Measurements from ENCODE around the gene OSBPL5.
A peak's percentile ranks its signal among the peaks of the same experiment; 100 is the strongest.

Gene OSBPL5

DNA sequence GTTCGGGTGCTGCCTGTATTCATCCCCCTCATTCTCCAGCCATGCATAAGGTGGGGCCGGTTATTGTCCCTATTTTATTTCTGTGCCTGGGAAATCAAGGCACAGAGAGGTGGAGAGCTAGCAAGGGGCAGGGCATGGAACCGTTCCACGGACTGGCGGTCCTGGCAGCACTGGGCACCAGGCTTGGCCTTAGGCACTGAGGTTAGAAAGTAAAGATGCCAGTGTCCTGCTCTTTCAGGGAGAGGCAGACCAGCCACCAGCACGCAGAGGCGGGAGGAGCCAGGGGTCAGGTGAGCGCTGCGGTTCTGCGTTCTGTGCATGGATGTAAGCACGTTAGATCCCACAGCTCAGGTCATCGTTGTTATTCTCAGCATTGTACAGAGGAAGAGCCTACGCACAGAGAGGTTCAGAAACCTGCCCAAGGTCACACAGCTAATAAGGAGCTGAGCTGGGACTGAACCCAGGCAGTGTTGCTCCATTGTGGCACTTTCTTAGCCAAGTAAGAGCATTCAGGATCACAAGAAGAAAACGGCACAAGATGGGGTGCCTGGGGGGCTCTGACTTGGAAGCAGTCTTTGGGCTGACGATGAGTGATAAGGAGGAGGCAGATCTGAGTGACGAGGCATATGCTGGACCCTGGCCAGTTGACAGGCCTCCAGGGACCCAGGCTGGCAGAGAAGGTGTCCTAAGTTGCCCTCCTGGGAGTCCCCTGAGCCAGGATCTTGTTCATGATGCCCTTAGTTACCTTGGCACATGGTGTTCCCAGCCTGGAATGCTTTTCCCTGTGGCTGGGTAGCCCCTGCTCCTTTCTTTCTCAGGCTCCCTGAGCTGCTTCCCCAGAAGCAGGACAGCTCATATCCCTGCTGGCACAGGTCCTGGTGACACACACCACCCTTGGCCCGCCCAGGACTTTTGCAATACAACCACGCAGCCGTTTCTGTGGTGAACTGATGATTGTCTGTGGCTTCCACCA is 41.1 kb downstream of the OSBPL5 start:
- CTCF ChIA-PET: interaction anchor here (0.6 to 1.4 kb wide), 7 partner anchors 11 to 285 kb away, joined by 3 to 6 read pairs (median 3); no protein-coding TSS in a partner anchor
- peak overlapping the region; percentile 98 for H3K27ac ChIP-seq
- POLR2A ChIA-PET (ENCODE audit: low non-redundant PET): no interaction called here
- TF ChIP-seq, protein P1, sequence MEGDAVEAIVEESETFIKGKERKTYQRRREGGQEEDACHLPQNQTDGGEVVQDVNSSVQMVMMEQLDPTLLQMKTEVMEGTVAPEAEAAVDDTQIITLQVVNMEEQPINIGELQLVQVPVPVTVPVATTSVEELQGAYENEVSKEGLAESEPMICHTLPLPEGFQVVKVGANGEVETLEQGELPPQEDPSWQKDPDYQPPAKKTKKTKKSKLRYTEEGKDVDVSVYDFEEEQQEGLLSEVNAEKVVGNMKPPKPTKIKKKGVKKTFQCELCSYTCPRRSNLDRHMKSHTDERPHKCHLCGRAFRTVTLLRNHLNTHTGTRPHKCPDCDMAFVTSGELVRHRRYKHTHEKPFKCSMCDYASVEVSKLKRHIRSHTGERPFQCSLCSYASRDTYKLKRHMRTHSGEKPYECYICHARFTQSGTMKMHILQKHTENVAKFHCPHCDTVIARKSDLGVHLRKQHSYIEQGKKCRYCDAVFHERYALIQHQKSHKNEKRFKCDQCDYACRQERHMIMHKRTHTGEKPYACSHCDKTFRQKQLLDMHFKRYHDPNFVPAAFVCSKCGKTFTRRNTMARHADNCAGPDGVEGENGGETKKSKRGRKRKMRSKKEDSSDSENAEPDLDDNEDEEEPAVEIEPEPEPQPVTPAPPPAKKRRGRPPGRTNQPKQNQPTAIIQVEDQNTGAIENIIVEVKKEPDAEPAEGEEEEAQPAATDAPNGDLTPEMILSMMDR (conservative IDR thresholded peaks at IDR 0.05; ENCODE audit: low read depth): no peak
- peak; percentile 89 for DNase-seq (ENCODE audit: low spot score)

DNA sequence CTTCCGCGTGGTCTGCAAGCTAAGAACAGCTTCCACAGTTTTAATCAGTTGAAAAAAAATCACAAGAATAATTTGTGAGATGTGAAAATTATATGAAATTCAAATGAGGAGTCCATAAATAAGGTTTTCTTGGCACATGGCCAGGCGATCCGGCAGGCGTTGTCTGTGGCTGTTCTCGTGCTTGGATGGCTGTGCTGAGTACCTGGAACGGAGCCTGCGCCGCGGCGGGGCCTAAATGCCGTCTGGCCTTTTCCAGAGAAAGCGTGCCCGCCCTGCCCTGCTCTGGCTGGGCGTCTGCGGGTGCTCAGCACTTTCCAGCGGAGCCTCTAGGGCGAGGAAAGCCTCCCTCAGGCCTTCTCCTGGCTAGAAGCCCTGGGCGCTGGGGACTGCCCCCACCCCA is 41.8 kb downstream of the OSBPL5 start:
- ChIA-PET POLR2A (ENCODE audit: low non-redundant PET) (no interaction called here), CTCF (interaction anchor here (0.6 to 1.0 kb wide), 3 partner anchors 12 to 285 kb away, joined by 3 to 5 read pairs (median 3); no protein-coding TSS in a partner anchor)
- DNase-seq (ENCODE audit: low spot score): peak; percentile 30
- TF ChIP-seq, protein P1 (conservative IDR thresholded peaks at IDR 0.05; ENCODE audit: low read depth): no peak
- peak overlapping the region; percentile 98 for H3K27ac ChIP-seq

DNA sequence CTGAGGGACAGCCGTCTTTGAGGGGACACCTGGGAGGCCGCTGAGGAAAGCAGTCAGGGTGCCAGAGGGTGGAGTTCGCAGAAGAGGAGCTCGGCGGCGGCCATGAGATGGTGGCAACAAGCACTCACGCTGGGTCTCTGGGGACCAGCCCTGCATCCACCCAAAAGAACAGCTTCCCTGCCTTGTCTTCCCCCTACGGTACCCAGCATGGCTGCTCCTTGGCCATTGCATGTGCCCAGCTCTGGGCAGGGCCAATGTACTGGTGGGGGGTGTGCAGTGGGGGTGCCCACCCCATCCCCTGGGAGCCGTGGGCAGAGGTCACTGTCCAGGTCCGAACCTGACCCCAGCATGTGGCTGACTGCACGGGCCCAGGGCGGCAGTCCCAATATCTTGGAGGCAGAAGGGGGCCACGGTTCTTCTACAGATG is 42.3 kb downstream of the OSBPL5 start:
- POLR2A ChIA-PET (ENCODE audit: low non-redundant PET): no interaction called here
- CTCF ChIA-PET: interaction anchor here (0.6 kb wide), 1 partner anchor 283 kb away, joined by 3 read pairs; no protein-coding TSS in a partner anchor
- TF ChIP-seq, protein P1 (conservative IDR thresholded peaks at IDR 0.05; ENCODE audit: low read depth): no peak
- no peak for DNase-seq (ENCODE audit: low spot score)
- peak overlapping the region; percentile 98 for H3K27ac ChIP-seq

DNA sequence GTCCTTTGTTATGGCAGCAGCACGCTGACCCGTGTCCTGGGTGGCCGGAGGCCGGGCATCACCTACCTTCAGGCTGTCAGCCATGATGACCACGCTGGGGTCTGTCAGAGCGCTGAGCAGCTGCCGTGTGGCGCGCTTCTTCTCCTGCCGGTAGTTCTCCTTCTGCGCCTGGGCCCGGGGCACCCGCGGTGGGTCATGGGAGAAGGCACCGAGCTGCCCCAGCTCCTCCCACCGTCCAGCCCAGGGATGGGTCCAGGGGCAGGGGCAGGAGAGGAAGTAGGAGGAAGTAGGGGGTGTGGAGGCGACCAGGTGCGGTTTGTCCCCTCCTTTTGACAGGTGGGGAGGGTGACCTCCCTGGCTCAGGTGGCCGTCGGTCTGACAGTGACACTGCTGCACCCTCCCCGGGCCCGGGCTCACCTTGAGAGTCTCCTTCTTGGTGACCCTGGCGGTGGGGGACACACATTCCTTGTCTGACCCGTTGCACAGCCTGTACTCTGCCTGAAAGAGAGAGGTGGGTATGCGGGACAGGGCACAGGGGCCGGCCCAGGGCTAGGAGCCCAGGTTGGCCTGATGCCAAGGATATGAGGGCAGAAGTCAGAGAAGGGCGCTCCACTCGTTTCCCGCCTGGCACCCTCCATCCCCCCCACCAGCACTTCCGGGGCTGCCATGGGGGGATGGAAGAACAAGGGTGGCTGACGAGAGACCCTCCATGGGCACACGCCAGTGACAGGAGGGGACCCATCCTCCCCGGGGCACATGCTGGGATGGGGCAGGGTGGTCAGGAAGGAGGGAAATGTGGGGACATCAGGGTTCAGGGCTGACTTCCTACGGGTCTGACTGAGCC is 43.0 kb downstream of the OSBPL5 start:
- DNase-seq (ENCODE audit: low spot score): no peak
- CTCF ChIA-PET: interaction anchor here (0.7 kb wide), 1 partner anchor 9 kb away, joined by 5 read pairs; no protein-coding TSS in a partner anchor
- TF ChIP-seq, protein P1 (conservative IDR thresholded peaks at IDR 0.05; ENCODE audit: low read depth): no peak
- POLR2A ChIA-PET (ENCODE audit: low non-redundant PET): no interaction called here
- peak overlapping the region; percentile 98 for H3K27ac ChIP-seq

DNA sequence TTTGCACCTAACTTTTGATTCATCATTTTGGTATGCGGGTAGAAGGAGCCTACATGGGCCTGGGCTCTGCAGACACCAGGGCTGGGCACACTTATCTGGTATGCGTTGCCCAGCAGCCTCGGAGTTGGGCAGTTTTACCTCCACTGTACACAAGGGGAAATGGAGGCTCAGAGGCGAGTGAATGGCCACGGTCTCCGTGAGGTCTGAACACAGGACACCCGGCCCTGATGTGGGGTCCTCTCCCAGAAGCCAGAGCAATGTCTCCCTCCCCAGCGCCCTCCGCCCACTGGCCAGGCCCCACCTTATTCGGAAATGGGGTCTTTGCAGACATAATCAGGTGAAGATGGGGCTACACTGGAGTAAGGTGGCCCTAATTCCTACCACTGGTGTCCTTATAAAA is 43.7 kb downstream of the OSBPL5 start:
- no peak for DNase-seq (ENCODE audit: low spot score)
- ChIA-PET POLR2A (ENCODE audit: low non-redundant PET) (no interaction called here), CTCF (no interaction called here)
- TF ChIP-seq, protein P1 (conservative IDR thresholded peaks at IDR 0.05; ENCODE audit: low read depth): no peak
- peak overlapping the region; percentile 98 for H3K27ac ChIP-seq

Measured in RWPE1 (cell line).